Uterus (tissue), 4 donors: ENCODE measurements around the gene KCNAB1. TPM values are rescaled to one million over a fixed set of nuclear protein-coding genes. Genes with fewer than 3 reads are reported as not detected.
"Not testable (repeated sequence)": the region's sequence is repeated elsewhere in the genome, so short reads cannot be mapped to it uniquely, and the experiment has no call there.

Experiments
- DNase-seq, 2 donors: peaks; one replicate each; pipeline ENCODE4 v3.0.0-alpha.2; 2019 to 2020
- H3K27ac ChIP-seq, 2 donors: fragments of 200-600 bp; sonication (generic); 1 replicate in 1 of 2; 2 replicates in 1 of 2; pipeline ENCODE4 v1.5.1; 2016 to 2018
- H3K27me3 ChIP-seq, 2 donors: fragments of 200-600 bp; sonication (generic); one replicate each; pipeline ENCODE4 v1.5.1; 2018 to 2019; ENCODE audit warnings: control low read depth in 1 of 2
- H3K36me3 ChIP-seq, 2 donors: fragments of 200-600 bp; sonication (generic); one replicate each; pipeline ENCODE4 v1.5.1; 2019; ENCODE audit warnings: control low read depth in 1 of 2
- H3K4me1 ChIP-seq, 2 donors: fragments of 200-600 bp; sonication (generic); one replicate each; pipeline ENCODE4 v1.5.1; 2018 to 2019; ENCODE audit warnings: control low read depth in 1 of 2
- H3K4me3 ChIP-seq, 2 donors: fragments of 200-600 bp; sonication (generic); 1 replicate in 1 of 2; 2 replicates in 1 of 2; pipeline ENCODE4 v1.5.1; 2018 to 2019; ENCODE audit warnings: mild to moderate bottlenecking in 1 of 2
- H3K9me3 ChIP-seq, 2 donors: fragments of 200-600 bp; sonication (generic); one replicate each; pipeline ENCODE4 v1.5.1; 2019; ENCODE audit warnings: control low read depth in 1 of 2
- CTCF ChIP-seq, 4 experiments: fragments of 200-600 bp in 2 of 4; fragments of 450-650 bp in 2 of 4; sonication (generic) in 2 of 4; IDR thresholded peaks; one replicate each; pipeline ENCODE4 v1.5.1; 2016 to 2019; ENCODE audit warnings: antibody characterized with exemption in 4 of 4, mild to moderate bottlenecking in 2 of 4, moderate library complexity in 1 of 4
- POLR2A ChIP-seq, 2 donors: fragments of 450-650 bp; IDR thresholded peaks; one replicate each; pipeline ENCODE4 v1.6.1; 2016; ENCODE audit warnings: antibody characterized with exemption in 2 of 2, mild to moderate bottlenecking in 1 of 2, moderate library complexity in 1 of 2
- intact Hi-C: fragments of 100-400 bp; cut with DNase I; formaldehyde crosslinking; loops from one replicate; pipeline ENCODE4 v1.15.1; 2023; ENCODE audit warnings: low total_unique reads
- total RNA-seq, 4 donors: library from RNA; depleted of rRNA in 3 of 4; stranded (reverse); fragments of >200 nt in 3 of 4; gene quantifications; one replicate each; pipeline versions ENCODE4 v1.1.0 to v1.2.4, GENCODE V29; 2014 to 2023
- donor health status: DM: yes; HTN: yes; CAD: no.

KCNAB1 gene
- total RNA-seq, 4 donors from 2014 or later: 1.3 to 12.8 (median 6.8) TPM

DNA sequence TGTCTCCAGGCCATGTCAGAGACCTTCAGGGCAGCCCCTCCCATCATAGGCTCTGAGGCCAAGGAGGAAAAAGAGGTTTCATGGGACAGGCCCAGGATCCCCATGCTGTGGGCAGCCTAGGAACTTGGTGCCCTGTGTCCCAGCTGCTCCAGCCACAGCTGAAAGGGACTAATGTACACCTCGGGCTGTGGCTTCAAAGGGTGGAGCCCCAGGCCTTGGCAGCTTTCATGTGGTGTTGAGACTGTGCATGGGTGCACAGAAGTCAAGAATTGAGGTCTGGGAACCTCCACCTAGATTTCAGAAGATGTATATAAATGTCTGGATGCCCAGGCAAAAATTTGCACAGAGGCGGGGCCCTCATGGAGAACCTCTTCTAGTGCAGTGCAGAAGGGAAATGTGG, 441.2 kb downstream of the KCNAB1 start:
- DNase-seq: no peak
- Histone ChIP-seq H3K36me3 (no peaks in the 10 kb centered on the region), H3K27ac (no peak overlapping the region), H3K4me3 (no peak overlapping the region), H3K9me3 (no peaks in the 10 kb centered on the region), H3K27me3 (no peaks in the 10 kb centered on the region), H3K4me1 (no peaks in the 10 kb centered on the region)
- TF ChIP-seq CTCF (IDR thresholded peaks at IDR 0.05): no peak
- intact Hi-C loops: no loop called here

DNA sequence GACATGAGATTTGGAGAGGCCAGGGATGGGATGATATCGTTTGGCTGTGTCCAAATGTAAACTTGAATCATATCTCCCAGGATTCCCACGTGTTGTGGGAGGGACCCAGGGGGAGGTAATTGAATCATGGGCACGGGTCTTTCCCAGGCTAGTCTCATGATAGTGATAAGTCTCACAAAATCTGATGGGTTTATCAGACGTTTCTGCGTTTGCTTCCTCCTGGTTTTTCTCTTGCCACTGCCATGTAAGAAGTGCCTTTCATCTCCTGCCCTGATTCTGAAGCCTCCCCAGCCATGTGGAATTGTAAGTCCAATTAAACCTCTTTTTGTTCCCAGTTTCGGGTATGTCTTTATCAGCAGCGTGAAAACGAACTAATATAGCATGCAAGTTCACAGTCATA, 442.1 kb downstream of the KCNAB1 start:
- H3K9me3 ChIP-seq, intact Hi-C loops, H3K27ac ChIP-seq, H3K4me1 ChIP-seq, H3K27me3 ChIP-seq, H3K36me3 ChIP-seq, DNase-seq, H3K4me3 ChIP-seq: not testable (repeated sequence)

GRCh38 chr3:156563900-156564682, 443.7 kb downstream of the KCNAB1 start:
- TF ChIP-seq POLR2A (IDR thresholded peaks at IDR 0.05) (no peak), CTCF (IDR thresholded peaks at IDR 0.05) (no peak)
- DNase-seq: no peak
- Histone ChIP-seq H3K4me1 (no peaks in the 10 kb centered on the region), H3K4me3 (no peak overlapping the region), H3K27ac (no peak overlapping the region), H3K27me3 (no peaks in the 10 kb centered on the region), H3K9me3 (no peaks in the 10 kb centered on the region), H3K36me3 (no peaks in the 10 kb centered on the region)
- intact Hi-C loops: no loop called here

- H3K27me3 ChIP-seq, H3K4me1 ChIP-seq, intact Hi-C loops, H3K36me3 ChIP-seq, H3K4me3 ChIP-seq, DNase-seq, H3K9me3 ChIP-seq, H3K27ac ChIP-seq: not testable (repeated sequence)
Observed at GRCh38 chr3:156569016-156569415, 448.6 kb downstream of the KCNAB1 start.

GRCh38 chr3:156569881-156570280, 449.5 kb downstream of the KCNAB1 start:
- DNase-seq, H3K4me1 ChIP-seq, intact Hi-C loops, H3K4me3 ChIP-seq, H3K9me3 ChIP-seq, H3K27ac ChIP-seq, H3K36me3 ChIP-seq, H3K27me3 ChIP-seq: not testable (repeated sequence)

GRCh38 chr3:156575641-156576040, 455.3 kb downstream of the KCNAB1 start:
- Histone ChIP-seq H3K4me3 (no peak overlapping the region), H3K27ac (no peak overlapping the region), H3K27me3 (no peaks in the 10 kb centered on the region), H3K9me3 (no peaks in the 10 kb centered on the region), H3K36me3 (no peaks in the 10 kb centered on the region), H3K4me1 (no peaks in the 10 kb centered on the region)
- intact Hi-C loops: no loop called here
- DNase-seq: no peak
- TF ChIP-seq POLR2A (IDR thresholded peaks at IDR 0.05) (no peak), CTCF (IDR thresholded peaks at IDR 0.05) (no peak)

DNA sequence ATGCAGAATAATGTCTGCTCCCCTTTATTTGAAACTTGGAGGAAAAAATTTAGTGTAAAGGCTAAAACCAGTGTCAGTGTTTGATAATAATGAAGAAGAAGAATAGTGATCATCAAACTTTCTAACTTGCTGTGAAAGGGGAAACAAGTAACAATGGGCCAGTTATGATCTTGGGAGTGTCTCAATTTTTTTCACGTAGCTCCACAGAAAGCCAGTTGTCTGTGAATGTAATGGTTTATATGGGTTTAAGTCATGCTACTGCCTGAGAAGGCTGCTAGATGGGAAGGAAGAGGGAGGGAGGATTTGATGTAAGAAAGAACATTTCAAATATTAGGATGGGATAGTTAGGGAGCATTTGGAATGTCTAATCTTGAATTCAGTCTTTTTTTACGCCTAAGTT, 455.7 kb downstream of the KCNAB1 start:
- no peak for DNase-seq
- intact Hi-C loops: no loop called here
- no peaks in the 10 kb centered on the region for H3K9me3 ChIP-seq
- no peak overlapping the region for H3K27ac ChIP-seq
- no peak for TF ChIP-seq CTCF (IDR thresholded peaks at IDR 0.05)
- H3K27me3 ChIP-seq: no peaks in the 10 kb centered on the region
- H3K4me1 ChIP-seq: no peaks in the 10 kb centered on the region
- no peaks in the 10 kb centered on the region for H3K36me3 ChIP-seq
- H3K4me3 ChIP-seq: no peak overlapping the region
